ENCODE measurements around the gene GID8.

The GID8 gene

GRCh38 chr20:62938105-62938888 lies at the start of gene GID8:
Gene GID8 (plus strand): TSS chr20:62938147. CDS start chr20:62941503, 3,356 bp downstream.
- DNase-seq (ENCODE audit: low read depth), result no peak

GRCh38 chr20:62888406-62888805 lies 49.5 kb upstream of the GID8 start:
- DNase-seq (ENCODE audit: low read depth), result no peak

GRCh38 chr20:62888910-62889309 lies 49.0 kb upstream of the GID8 start:
- no peak for DNase-seq (ENCODE audit: low read depth)

GRCh38 chr20:62889411-62889810 lies 48.5 kb upstream of the GID8 start:
- no peak for DNase-seq (ENCODE audit: low read depth)

GRCh38 chr20:62889871-62890270 lies 48.1 kb upstream of the GID8 start:
- DNase-seq (ENCODE audit: low read depth), result no peak

GRCh38 chr20:62890444-62890843 lies 47.5 kb upstream of the GID8 start:
- no peak for DNase-seq (ENCODE audit: low read depth)

- DNase-seq (ENCODE audit: low read depth), result no peak
These were observed 46.8 kb upstream of the GID8 start for GRCh38 chr20:62891111-62891510.

- DNase-seq (ENCODE audit: low read depth), result no peak
These were observed 45.3 kb upstream of the GID8 start for GRCh38 chr20:62892348-62893304.

GRCh38 chr20:62893700-62894099 lies 44.2 kb upstream of the GID8 start:
- no peak for DNase-seq (ENCODE audit: low read depth)

GRCh38 chr20:62894261-62894660 lies 43.7 kb upstream of the GID8 start:
- no peak for DNase-seq (ENCODE audit: low read depth)

GRCh38 chr20:62895539-62895938 lies 42.4 kb upstream of the GID8 start:
- DNase-seq (ENCODE audit: low read depth), result no peak

- DNase-seq (ENCODE audit: low read depth), result no peak
These were observed 41.4 kb upstream of the GID8 start for GRCh38 chr20:62896526-62896925.

GRCh38 chr20:62897666-62898065 lies 40.3 kb upstream of the GID8 start:
- DNase-seq (ENCODE audit: low read depth), result no peak

- DNase-seq (ENCODE audit: low read depth), result no peak
These were observed 39.6 kb upstream of the GID8 start for GRCh38 chr20:62898093-62898964.

GRCh38 chr20:62898970-62899632 lies 38.8 kb upstream of the GID8 start:
- no peak for DNase-seq (ENCODE audit: low read depth)

- DNase-seq (ENCODE audit: low read depth), result no peak
These were observed 38.3 kb upstream of the GID8 start for GRCh38 chr20:62899633-62900051.

GRCh38 chr20:62900052-62900691 lies 37.8 kb upstream of the GID8 start:
- peak; percentile 47 for DNase-seq (ENCODE audit: low read depth)

GRCh38 chr20:62900692-62901584 lies 37.0 kb upstream of the GID8 start:
- DNase-seq (ENCODE audit: low read depth), result no peak

GRCh38 chr20:62901891-62902290 lies 36.1 kb upstream of the GID8 start:
- DNase-seq (ENCODE audit: low read depth), result no peak

Measured in stimulated activated CD4-positive, alpha-beta T cell treated with anti-CD3 and anti-CD28 coated beads, Interleukin-2, amount 100 ng/mL, for 4 hours (primary cell).